MM.1S (cell line): ENCODE data around the gene DNAH8.

ENCODE experiments used
- DNase-seq: peaks from one replicate; pipeline ENCODE4 v3.0.0-alpha.2; 2015
- H2AFZ ChIP-seq: fragments of 300-600 bp; sonication (generic); 2 replicates; pipeline ENCODE4 v1.6.0; 2016; ENCODE audit warnings: antibody characterized with exemption, low read length
- H3F3A ChIP-seq: fragments of 300-600 bp; sonication (generic); 2 replicates; pipeline ENCODE4 v1.6.1; 2016; ENCODE audit warnings: mild to moderate bottlenecking, antibody characterized with exemption, low read length, moderate library complexity, mixed read lengths; ENCODE audit not compliant: insufficient read depth
- H3K27ac ChIP-seq: fragments of 300-600 bp; sonication (generic); 2 replicates; pipeline ENCODE4 v1.5.1; 2016; ENCODE audit warnings: mild to moderate bottlenecking, low read length
- H3K27me3 ChIP-seq: fragments of 300-600 bp; sonication (generic); replicated peaks from 2 replicates; pipeline ENCODE4 v1.6.0; 2016; ENCODE audit warnings: low read length; ENCODE audit not compliant: insufficient read depth
- H3K36me3 ChIP-seq: fragments of 300-600 bp; sonication (generic); replicated peaks from 2 replicates; pipeline ENCODE4 v1.6.1; 2016; ENCODE audit warnings: mild to moderate bottlenecking, low read length, mixed read lengths; ENCODE audit not compliant: insufficient read depth
- H3K4me1 ChIP-seq: fragments of 300-600 bp; sonication (generic); 2 replicates; pipeline ENCODE4 v1.6.1; 2016; ENCODE audit warnings: low read length, mixed read lengths
- H3K4me2 ChIP-seq: fragments of 300-600 bp; sonication (generic); 2 replicates; pipeline ENCODE4 v1.6.0; 2016; ENCODE audit warnings: low read depth, low read length
- H3K4me3 ChIP-seq: fragments of 300-600 bp; sonication (generic); 2 replicates; pipeline ENCODE4 v1.5.1; 2016; ENCODE audit warnings: low read length, mixed read lengths
- H3K79me2 ChIP-seq: fragments of 300-600 bp; sonication (generic); 2 replicates; pipeline ENCODE4 v1.6.1; 2016; ENCODE audit warnings: mixed run types, low read length, mixed read lengths
- H3K9ac ChIP-seq: fragments of 300-600 bp; sonication (generic); 2 replicates; pipeline ENCODE4 v1.6.1; 2016; ENCODE audit warnings: low read length, mixed read lengths
- H3K9me2 ChIP-seq: fragments of 300-600 bp; sonication (generic); replicated peaks from 2 replicates; pipeline ENCODE4 v1.6.1; 2016; ENCODE audit warnings: mild to moderate bottlenecking, low read length, mixed read lengths; ENCODE audit not compliant: insufficient read depth
- H3K9me3 ChIP-seq: fragments of 300-600 bp; sonication (generic); replicated peaks from 2 replicates; pipeline ENCODE4 v1.6.1; 2016; ENCODE audit warnings: mild to moderate bottlenecking, low read length, mixed read lengths; ENCODE audit not compliant: insufficient read depth
- H4K20me1 ChIP-seq: fragments of 300-600 bp; sonication (generic); 2 replicates; pipeline ENCODE4 v1.6.1; 2016; ENCODE audit warnings: mild to moderate bottlenecking, low read length, moderate library complexity, mixed read lengths; ENCODE audit not compliant: insufficient read depth
- EZH2 ChIP-seq: fragments of 300-600 bp; sonication (generic); optimal IDR thresholded peaks from 2 replicates; pipeline ENCODE3; 2017; ENCODE audit warnings: low read depth, mild to moderate bottlenecking, antibody characterized with exemption, low read length, mixed read lengths
- EZH2phosphoT487 ChIP-seq: fragments of 300-600 bp; sonication (generic); IDR thresholded peaks from 2 replicates; pipeline ENCODE4 v1.6.1; 2018; ENCODE audit warnings: antibody characterized with exemption, low read length
- TF ChIP-seq, protein P1 (sequence below): fragments of 300-600 bp; sonication (generic); IDR thresholded peaks from 2 replicates; pipeline ENCODE4 v1.5.1; 2016; ENCODE audit warnings: antibody characterized with exemption, low read length, mixed read lengths

DNAH8 gene

DNA sequence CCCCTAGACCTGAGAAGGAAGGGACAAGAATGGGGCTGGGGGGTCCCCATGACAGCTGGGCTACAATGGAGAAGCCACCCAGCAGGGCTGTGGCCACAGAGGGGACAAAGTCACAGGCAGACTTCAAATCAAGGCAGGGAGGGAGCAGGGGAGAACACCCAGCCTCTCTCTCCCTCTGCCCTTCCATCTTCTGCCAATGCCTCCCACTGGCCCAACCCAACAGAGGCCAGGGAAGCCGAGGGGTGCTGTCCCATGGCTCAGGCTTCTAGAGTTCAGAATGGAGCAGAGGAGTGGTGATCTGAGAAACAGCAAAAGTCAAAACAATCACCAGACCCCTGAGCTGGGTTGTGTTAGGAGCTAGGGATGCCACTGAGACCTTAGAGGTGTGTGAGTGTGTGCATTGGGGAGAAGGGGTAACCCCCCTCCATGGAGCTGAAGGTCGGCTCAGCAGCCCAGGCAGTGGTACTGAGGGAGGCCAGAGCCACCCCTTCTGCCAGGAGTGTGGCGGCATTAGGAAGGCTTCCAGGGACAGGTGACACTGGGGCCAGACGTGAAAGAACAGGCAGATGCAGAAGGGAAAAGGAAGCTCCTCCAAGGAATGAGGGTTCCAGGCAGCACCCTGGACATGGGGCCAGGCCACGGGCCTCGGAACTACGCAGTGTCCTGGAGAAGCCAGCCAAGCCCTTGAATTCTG, 345.5 kb downstream of the DNAH8 start:
- no peaks in the 10 kb centered on the region for H3K9me3 ChIP-seq

DNA sequence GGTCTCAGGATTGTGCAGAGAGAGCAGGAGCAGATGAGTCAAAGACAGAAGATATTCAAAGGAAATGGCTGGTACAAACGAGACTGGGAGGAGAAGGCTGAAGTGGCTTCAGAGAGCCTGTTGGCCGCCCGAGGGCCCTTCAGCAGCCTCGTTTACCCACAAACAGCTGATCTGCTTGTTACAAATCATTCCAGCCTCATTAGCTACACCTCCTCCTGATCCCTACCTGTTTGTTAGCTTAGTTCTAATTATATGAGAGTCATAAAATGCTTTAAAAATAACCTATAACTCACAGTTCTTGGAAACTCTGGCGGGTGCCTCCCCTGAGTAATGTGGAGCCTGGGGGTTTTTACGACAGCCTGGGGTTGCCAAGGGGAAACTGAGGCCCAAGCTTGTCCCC, 346.1 kb downstream of the DNAH8 start:
- Histone ChIP-seq H3K9me2 (no peaks in the 10 kb centered on the region), H3K36me3 (no peaks in the 10 kb centered on the region), H3K4me3 (no peak overlapping the region), H3K27ac (no peak overlapping the region), H3K9me3 (no peaks in the 10 kb centered on the region), H4K20me1 (no peaks in the 10 kb centered on the region), H3F3A (no peaks in the 10 kb centered on the region), H3K9ac (no peak overlapping the region), H3K4me1 (no peaks in the 10 kb centered on the region), H2AFZ (no peak overlapping the region), H3K27me3 (no peaks in the 10 kb centered on the region), H3K4me2 (no peak overlapping the region), H3K79me2 (no peaks in the 10 kb centered on the region)
- TF ChIP-seq, protein P1, sequence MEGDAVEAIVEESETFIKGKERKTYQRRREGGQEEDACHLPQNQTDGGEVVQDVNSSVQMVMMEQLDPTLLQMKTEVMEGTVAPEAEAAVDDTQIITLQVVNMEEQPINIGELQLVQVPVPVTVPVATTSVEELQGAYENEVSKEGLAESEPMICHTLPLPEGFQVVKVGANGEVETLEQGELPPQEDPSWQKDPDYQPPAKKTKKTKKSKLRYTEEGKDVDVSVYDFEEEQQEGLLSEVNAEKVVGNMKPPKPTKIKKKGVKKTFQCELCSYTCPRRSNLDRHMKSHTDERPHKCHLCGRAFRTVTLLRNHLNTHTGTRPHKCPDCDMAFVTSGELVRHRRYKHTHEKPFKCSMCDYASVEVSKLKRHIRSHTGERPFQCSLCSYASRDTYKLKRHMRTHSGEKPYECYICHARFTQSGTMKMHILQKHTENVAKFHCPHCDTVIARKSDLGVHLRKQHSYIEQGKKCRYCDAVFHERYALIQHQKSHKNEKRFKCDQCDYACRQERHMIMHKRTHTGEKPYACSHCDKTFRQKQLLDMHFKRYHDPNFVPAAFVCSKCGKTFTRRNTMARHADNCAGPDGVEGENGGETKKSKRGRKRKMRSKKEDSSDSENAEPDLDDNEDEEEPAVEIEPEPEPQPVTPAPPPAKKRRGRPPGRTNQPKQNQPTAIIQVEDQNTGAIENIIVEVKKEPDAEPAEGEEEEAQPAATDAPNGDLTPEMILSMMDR = no peak
- TF ChIP-seq EZH2 (no peak), EZH2phosphoT487 (no peak)
- DNase-seq = no peak

More for the DNA sequence above, 345.5 kb downstream of the DNAH8 start:
- Histone ChIP-seq H3F3A (no peaks in the 10 kb centered on the region), H3K9me2 (no peaks in the 10 kb centered on the region), H3K27me3 (no peaks in the 10 kb centered on the region), H3K79me2 (no peaks in the 10 kb centered on the region), H3K27ac (no peak overlapping the region), H3K36me3 (no peaks in the 10 kb centered on the region), H4K20me1 (no peaks in the 10 kb centered on the region), H3K9ac (no peak overlapping the region), H3K4me3 (no peak overlapping the region), H3K4me1 (no peaks in the 10 kb centered on the region), H3K4me2 (no peak overlapping the region), H2AFZ (no peak overlapping the region)
- TF ChIP-seq, protein P1 = no peak
- no peak for TF ChIP-seq EZH2
- no peak for TF ChIP-seq EZH2phosphoT487
- DNase-seq = no peak

GRCh38 chr6:39061588-39061987, 346.5 kb downstream of the DNAH8 start:
- TF ChIP-seq EZH2phosphoT487 (no peak), EZH2 (no peak)
- TF ChIP-seq, protein P1 = no peak
- Histone ChIP-seq H3K4me1 (no peaks in the 10 kb centered on the region), H3K27me3 (no peaks in the 10 kb centered on the region), H3K79me2 (no peaks in the 10 kb centered on the region), H3K27ac (no peak overlapping the region), H3K9me3 (no peaks in the 10 kb centered on the region), H3K4me3 (no peak overlapping the region), H3K36me3 (no peaks in the 10 kb centered on the region), H3F3A (no peaks in the 10 kb centered on the region), H3K9ac (no peak overlapping the region), H3K4me2 (no peak overlapping the region), H2AFZ (no peak overlapping the region), H3K9me2 (no peaks in the 10 kb centered on the region), H4K20me1 (no peaks in the 10 kb centered on the region)
- no peak for DNase-seq
